Measurements from ENCODE around the gene WIPI1.
"Not testable (repeated sequence)": the region's sequence is repeated elsewhere in the genome, so short reads cannot be mapped to it uniquely, and the experiment has no call there.

The WIPI1 gene

GRCh38 chr17:68383443-68384321 is 73.6 kb downstream of the WIPI1 start:
- DNase-seq: no peak

- no peak for DNase-seq
These were observed 74.2 kb downstream of the WIPI1 start for GRCh38 chr17:68383120-68383442.

- no peak for DNase-seq
These were observed 74.7 kb downstream of the WIPI1 start for GRCh38 chr17:68382582-68383085.

GRCh38 chr17:68381076-68381900 is 76.0 kb downstream of the WIPI1 start:
- DNase-seq: no peak

- DNase-seq: no peak
These were observed 77.3 kb downstream of the WIPI1 start for GRCh38 chr17:68379692-68380677.

- DNase-seq: no peak
These were observed 78.2 kb downstream of the WIPI1 start for GRCh38 chr17:68379177-68379510.

- DNase-seq: no peak
These were observed 78.8 kb downstream of the WIPI1 start for GRCh38 chr17:68378268-68379176.

- DNase-seq: no peak
These were observed 79.5 kb downstream of the WIPI1 start for GRCh38 chr17:68377771-68378267.

GRCh38 chr17:68376178-68376577 is 81.1 kb downstream of the WIPI1 start:
- DNase-seq: not testable (repeated sequence)

- DNase-seq: no peak
These were observed 81.7 kb downstream of the WIPI1 start for GRCh38 chr17:68375566-68375965.
